Measurements from ENCODE around the gene DHRS4L2.
"Not testable (repeated sequence)": the region's sequence is repeated elsewhere in the genome, so short reads cannot be mapped to it uniquely, and the experiment has no call there.

The DHRS4L2 gene

GRCh38 chr14:24018978-24019377 lies 30.2 kb downstream of the DHRS4L2 start:
- not testable (repeated sequence) for DNase-seq (ENCODE audit: low read depth in 2 of 2)

- not testable (repeated sequence) for DNase-seq (ENCODE audit: low read depth in 2 of 2)
These were observed 31.2 kb downstream of the DHRS4L2 start for GRCh38 chr14:24019944-24020343.

- not testable (repeated sequence) for DNase-seq (ENCODE audit: low read depth in 2 of 2)
These were observed 31.8 kb downstream of the DHRS4L2 start for GRCh38 chr14:24020520-24020919.

- not testable (repeated sequence) for DNase-seq (ENCODE audit: low read depth in 2 of 2)
These were observed 36.2 kb downstream of the DHRS4L2 start for GRCh38 chr14:24024939-24025418.

GRCh38 chr14:24029687-24030086 lies 41.0 kb downstream of the DHRS4L2 start:
- not testable (repeated sequence) for DNase-seq (ENCODE audit: low read depth in 2 of 2)

- not testable (repeated sequence) for DNase-seq (ENCODE audit: low read depth in 2 of 2)
These were observed 42.6 kb downstream of the DHRS4L2 start for GRCh38 chr14:24031331-24031730.

GRCh38 chr14:24032727-24033418 lies 44.1 kb downstream of the DHRS4L2 start:
- DNase-seq (ENCODE audit: low read depth in 2 of 2): no peak

- not testable (repeated sequence) for DNase-seq (ENCODE audit: low read depth in 2 of 2)
These were observed 47.0 kb downstream of the DHRS4L2 start for GRCh38 chr14:24035769-24036168.

- peak; percentile 48 for DNase-seq (ENCODE audit: low read depth in 2 of 2)
These were observed 47.6 kb downstream of the DHRS4L2 start for GRCh38 chr14:24036169-24036962.

- DNase-seq (ENCODE audit: low read depth in 2 of 2): not testable (repeated sequence)
These were observed 48.4 kb downstream of the DHRS4L2 start for GRCh38 chr14:24036963-24037657.

- DNase-seq (ENCODE audit: low read depth in 2 of 2): no peak
These were observed 48.9 kb downstream of the DHRS4L2 start for GRCh38 chr14:24037658-24038037.

GRCh38 chr14:24038686-24039085 lies 50.0 kb downstream of the DHRS4L2 start:
- DNase-seq (ENCODE audit: low read depth in 2 of 2): no peak

GRCh38 chr14:24040692-24041091 lies 52.0 kb downstream of the DHRS4L2 start:
- no peak for DNase-seq (ENCODE audit: low read depth in 2 of 2)

GRCh38 chr14:24042746-24043145 lies 54.0 kb downstream of the DHRS4L2 start:
- no peak for DNase-seq (ENCODE audit: low read depth in 2 of 2)

- not testable (repeated sequence) for DNase-seq (ENCODE audit: low read depth in 2 of 2)
These were observed 60.3 kb downstream of the DHRS4L2 start for GRCh38 chr14:24049002-24049401.

GRCh38 chr14:24050753-24051152 lies 62.0 kb downstream of the DHRS4L2 start:
- not testable (repeated sequence) for DNase-seq (ENCODE audit: low read depth in 2 of 2)

- no peak for DNase-seq (ENCODE audit: low read depth in 2 of 2)
These were observed 62.6 kb downstream of the DHRS4L2 start for GRCh38 chr14:24051176-24051788.

- peak; percentile 40 to 51 for DNase-seq (ENCODE audit: low read depth in 2 of 2)
These were observed 63.3 kb downstream of the DHRS4L2 start, which contains the start of gene CARMIL3 for GRCh38 chr14:24051789-24052655. Gene CARMIL3, plus strand, starts transcription at chr14:24052009. Its CDS starts 145 bp downstream, at chr14:24052154.

GRCh38 chr14:24052656-24053547 lies 64.2 kb downstream of the DHRS4L2 start:
- peak; percentile 48 to 53 for DNase-seq (ENCODE audit: low read depth in 2 of 2)

Data from stimulated activated CD8-positive, alpha-beta memory T cell treated with anti-CD3 and anti-CD28 coated beads, Interleukin-2, amount 100 ng/mL, for 48 hours (primary cell).